Coronary artery (tissue), 2 donors: ENCODE data around the gene TMED1.
"Not testable (repeated sequence)": the region's sequence is repeated elsewhere in the genome, so short reads cannot be mapped to it uniquely, and the experiment has no call there.

Experiments used
- DNase-seq: peaks from one replicate; pipeline ENCODE4 v3.0.0-alpha.2; 2017; ENCODE audit warnings: low spot score
- H3K27ac ChIP-seq, 2 donors: fragments of 200-600 bp; sonication (generic); one replicate each; pipeline ENCODE4 v1.5.1; 2016 to 2019
- H3K4me3 ChIP-seq: fragments of 200-600 bp; sonication (generic); 2 replicates; pipeline ENCODE4 v1.5.1; 2016; ENCODE audit warnings: mild to moderate bottlenecking, moderate library complexity
- CTCF ChIP-seq: fragments of 200-600 bp; sonication (generic); IDR thresholded peaks from one replicate; pipeline ENCODE4 v1.5.1; 2019; ENCODE audit warnings: antibody characterized with exemption

Gene TMED1

GRCh38 chr19:10858204-10858828 is 22.3 kb upstream of the TMED1 start:
- Histone ChIP-seq H3K4me3 (no peak overlapping the region), H3K27ac (no peak overlapping the region)
- no peak for DNase-seq
- TF ChIP-seq CTCF = no peak

- DNase-seq, H3K27ac ChIP-seq, H3K4me3 ChIP-seq: not testable (repeated sequence)
Observed at GRCh38 chr19:10856899-10857298, 20.9 kb upstream of the TMED1 start.

GRCh38 chr19:10855879-10856522 is 20.0 kb upstream of the TMED1 start:
- no peak for DNase-seq
- Histone ChIP-seq H3K27ac (no peak overlapping the region), H3K4me3 (no peak overlapping the region)
- TF ChIP-seq CTCF = peak; percentile 22

GRCh38 chr19:10854350-10855089 is 18.5 kb upstream of the TMED1 start:
- no peak overlapping the region for H3K4me3 ChIP-seq
- no peak for DNase-seq
- H3K27ac ChIP-seq = no peak overlapping the region
- TF ChIP-seq CTCF = no peak

GRCh38 chr19:10852941-10853340 is 16.9 kb upstream of the TMED1 start:
- Histone ChIP-seq H3K27ac (no peak overlapping the region), H3K4me3 (no peak overlapping the region)
- DNase-seq = no peak
- TF ChIP-seq CTCF = no peak

- no peak for TF ChIP-seq CTCF
- DNase-seq = no peak
- Histone ChIP-seq H3K27ac (no peak overlapping the region), H3K4me3 (no peak overlapping the region)
Observed at GRCh38 chr19:10852098-10852800, 16.2 kb upstream of the TMED1 start.

- no peak overlapping the region for H3K27ac ChIP-seq
- DNase-seq = no peak
- TF ChIP-seq CTCF = no peak
- no peak overlapping the region for H3K4me3 ChIP-seq
Observed at GRCh38 chr19:10850631-10851030, 14.6 kb upstream of the TMED1 start.
